ENCODE results near the gene PEX10. TPM values are rescaled to one million over a fixed set of nuclear protein-coding genes. Genes with fewer than 3 reads are reported as not detected.

The PEX10 gene
- total and polyA plus RNA-seq, 4 donors = 6.2 to 16.4 (median 11.8) TPM

- Histone ChIP-seq H3K4me3 (ENCODE audit: low read depth in 1 of 3, low read length in 3 of 3) (no peak overlapping the region), H3K27ac (ENCODE audit: low read depth in 1 of 2, low read length in 2 of 2) (no peak overlapping the region), H3K27me3 (ENCODE audit: control insufficient read depth in 4 of 4, insufficient read depth in 4 of 4, low read length in 3 of 4) (no peaks in the 10 kb centered on the region), H3K9me3 (ENCODE audit: control insufficient read depth in 4 of 4, low read length in 3 of 4) (no peaks in the 10 kb centered on the region), H3K36me3 (ENCODE audit: control insufficient read depth in 4 of 4, insufficient read depth in 3 of 4, low read depth in 1 of 4, low read length in 3 of 4) (peaks cover 8 to 54% (median 29%) of the 10 kb centered on the region in 4 donors), H3K4me1 (ENCODE audit: control insufficient read depth in 4 of 4, insufficient read depth in 4 of 4, low read length in 3 of 4) (peaks cover 9 to 38% (median 29%) of the 10 kb centered on the region in 4 donors), H3K9ac (ENCODE audit: low read depth in 1 of 2, low read length in 2 of 2) (no peak overlapping the region)
- TF ChIP-seq HNF4G (IDR thresholded peaks at IDR 0.05) (no peak), YY1 (IDR thresholded peaks at IDR 0.05) (no peak), SP1 (IDR thresholded peaks at IDR 0.05) (no peak), RAD21 (IDR thresholded peaks at IDR 0.05) (no peak), ATF3 (IDR thresholded peaks at IDR 0.05) (no peak), MAX (IDR thresholded peaks at IDR 0.05) (no peak), TAF1 (conservative IDR thresholded peaks at IDR 0.05) (no peak), ZBTB33 (IDR thresholded peaks at IDR 0.05) (no peak), GABPA (IDR thresholded peaks at IDR 0.05 in 1 of 2, conservative IDR thresholded peaks at IDR 0.05 in 1 of 2) (no peak), FOXA2 (IDR thresholded peaks at IDR 0.05) (no peak), CTCF (IDR thresholded peaks at IDR 0.05; ENCODE audit: low read depth, low read length, missing input control) (no peak), NR2F2 (IDR thresholded peaks at IDR 0.05) (no peak), HNF4A (conservative IDR thresholded peaks at IDR 0.05) (no peak), REST (IDR thresholded peaks at IDR 0.05) (no peak), JUND (IDR thresholded peaks at IDR 0.05) (no peak), RXRA (IDR thresholded peaks at IDR 0.05) (no peak), EGR1 (IDR thresholded peaks at IDR 0.05; ENCODE audit: low read depth in 2 of 2) (no peak), FOXA1 (IDR thresholded peaks at IDR 0.05) (no peak)
- WGBS = 86% methylated on average over 24 of the region's 24 CpGs
- DNase-seq (ENCODE audit: low spot score) = no peak
Measured at GRCh38 chr1:2404890-2405511, 7.4 kb downstream of the PEX10 start.
